Breast epithelium (tissue), 3 donors: ENCODE measurements around the gene POT1.

ENCODE experiments used
- POLR2AphosphoS5 ChIP-seq, 3 donors: sonication (generic); formaldehyde crosslinking; IDR thresholded peaks; one replicate each; pipeline ENCODE4 v1.6.1; 2017; ENCODE audit warnings: antibody characterized with exemption in 3 of 3
- TF ChIP-seq, protein P1 (sequence below), 3 donors: fragments of 450-650 bp; IDR thresholded peaks; one replicate each; pipeline ENCODE4 v1.5.1; 2016 to 2017; ENCODE audit warnings: antibody characterized with exemption in 3 of 3, mild to moderate bottlenecking in 3 of 3, moderate library complexity in 3 of 3

DNA sequence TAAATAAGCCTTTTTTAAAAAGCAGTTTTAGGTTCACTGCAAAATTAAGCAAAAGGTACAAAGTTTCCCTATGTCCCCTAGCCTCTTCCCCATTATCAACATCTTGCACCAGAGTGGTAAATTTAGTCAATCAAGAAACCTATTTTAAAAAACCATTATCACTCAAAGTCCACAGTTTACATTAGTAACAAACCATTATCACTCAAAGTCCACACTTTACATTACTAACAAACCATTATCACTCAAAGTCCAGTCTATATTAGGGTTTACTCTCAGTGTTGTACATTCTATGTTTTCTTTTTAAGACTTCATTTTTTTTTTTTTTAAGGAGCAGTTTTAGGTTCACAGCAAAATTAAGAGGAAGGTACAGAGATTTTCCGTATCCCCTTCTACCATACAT is 89.9 kb downstream of the POT1 start:
- TF ChIP-seq POLR2AphosphoS5 (IDR thresholded peaks at IDR 0.05), result no peak
- TF ChIP-seq, protein P1, sequence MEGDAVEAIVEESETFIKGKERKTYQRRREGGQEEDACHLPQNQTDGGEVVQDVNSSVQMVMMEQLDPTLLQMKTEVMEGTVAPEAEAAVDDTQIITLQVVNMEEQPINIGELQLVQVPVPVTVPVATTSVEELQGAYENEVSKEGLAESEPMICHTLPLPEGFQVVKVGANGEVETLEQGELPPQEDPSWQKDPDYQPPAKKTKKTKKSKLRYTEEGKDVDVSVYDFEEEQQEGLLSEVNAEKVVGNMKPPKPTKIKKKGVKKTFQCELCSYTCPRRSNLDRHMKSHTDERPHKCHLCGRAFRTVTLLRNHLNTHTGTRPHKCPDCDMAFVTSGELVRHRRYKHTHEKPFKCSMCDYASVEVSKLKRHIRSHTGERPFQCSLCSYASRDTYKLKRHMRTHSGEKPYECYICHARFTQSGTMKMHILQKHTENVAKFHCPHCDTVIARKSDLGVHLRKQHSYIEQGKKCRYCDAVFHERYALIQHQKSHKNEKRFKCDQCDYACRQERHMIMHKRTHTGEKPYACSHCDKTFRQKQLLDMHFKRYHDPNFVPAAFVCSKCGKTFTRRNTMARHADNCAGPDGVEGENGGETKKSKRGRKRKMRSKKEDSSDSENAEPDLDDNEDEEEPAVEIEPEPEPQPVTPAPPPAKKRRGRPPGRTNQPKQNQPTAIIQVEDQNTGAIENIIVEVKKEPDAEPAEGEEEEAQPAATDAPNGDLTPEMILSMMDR (IDR thresholded peaks at IDR 0.05), result no peak
